RWPE1 (cell line): ENCODE results near the gene SELL.
A peak's percentile ranks its signal among the peaks of the same experiment; 100 is the strongest.
"Not testable (repeated sequence)": the region's sequence is repeated elsewhere in the genome, so short reads cannot be mapped to it uniquely, and the experiment has no call there.

Source experiments
- CTCF ChIA-PET: fragments of 350-600 bp; sonication (Branson Sonifier 250); formaldehyde crosslinking; extraction: SDS; loops from one replicate; lab custom pipeline; 2021; lab: Yijun Ruan, JAX
- POLR2A ChIA-PET: fragments of 400-600 bp; formaldehyde crosslinking; extraction: SDS; loops from one replicate; lab custom pipeline; 2020; ENCODE audit warnings: antibody characterized with exemption; ENCODE audit not compliant: low non-redundant PET; lab: Yijun Ruan, JAX
- DNase-seq: peaks from one replicate; pipeline ENCODE4 v3.0.0; 2012; ENCODE audit warnings: low spot score
- H3K27ac ChIP-seq: fragments of 450-650 bp; 2 replicates; pipeline ENCODE4 v1.5.1; 2017
- CTCF ChIP-seq: fragments of 450-650 bp; conservative IDR thresholded peaks from 2 replicates; pipeline ENCODE4 v1.5.1; 2017; ENCODE audit warnings: low read depth, mild to moderate bottlenecking

The SELL gene

GRCh38 chr1:169683661-169684060 lies 27.8 kb downstream of the SELL start:
- no peak overlapping the region for H3K27ac ChIP-seq
- no peak for DNase-seq
- ChIA-PET CTCF (no interaction called here), POLR2A (no interaction called here)
- TF ChIP-seq CTCF: no peak

DNA sequence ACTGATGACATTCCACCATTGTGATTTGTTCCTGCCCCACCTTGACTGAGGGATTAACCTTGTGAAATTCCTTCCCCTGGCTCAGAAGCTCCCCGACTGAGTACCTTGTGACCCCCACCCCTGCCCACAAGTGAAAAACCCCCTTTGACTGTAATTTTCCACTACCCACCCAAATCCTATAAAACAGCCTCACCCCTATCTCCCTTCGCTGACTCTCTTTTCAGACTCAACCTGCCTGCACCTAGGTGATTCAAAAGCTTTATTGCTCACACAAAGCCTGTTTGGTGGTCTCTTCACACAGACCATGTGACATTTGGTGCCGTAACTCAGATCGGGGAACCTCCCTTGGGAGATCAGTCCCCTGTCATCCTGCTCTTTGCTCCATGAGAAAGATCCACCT lies 28.3 kb downstream of the SELL start:
- CTCF ChIA-PET: not testable (repeated sequence)

GRCh38 chr1:169682071-169682470 lies 29.3 kb downstream of the SELL start:
- ChIA-PET CTCF (no interaction called here), POLR2A (no interaction called here)
- no peak for DNase-seq
- no peak overlapping the region for H3K27ac ChIP-seq
- TF ChIP-seq CTCF: no peak

More for the DNA sequence above, 28.3 kb downstream of the SELL start:
- H3K27ac ChIP-seq, POLR2A ChIA-PET, DNase-seq: not testable (repeated sequence)

- ChIA-PET POLR2A (no interaction called here), CTCF (no interaction called here)
- no peak for TF ChIP-seq CTCF
- no peak for DNase-seq
- no peak overlapping the region for H3K27ac ChIP-seq
These were observed 30.3 kb downstream of the SELL start for GRCh38 chr1:169681140-169681539.

DNA sequence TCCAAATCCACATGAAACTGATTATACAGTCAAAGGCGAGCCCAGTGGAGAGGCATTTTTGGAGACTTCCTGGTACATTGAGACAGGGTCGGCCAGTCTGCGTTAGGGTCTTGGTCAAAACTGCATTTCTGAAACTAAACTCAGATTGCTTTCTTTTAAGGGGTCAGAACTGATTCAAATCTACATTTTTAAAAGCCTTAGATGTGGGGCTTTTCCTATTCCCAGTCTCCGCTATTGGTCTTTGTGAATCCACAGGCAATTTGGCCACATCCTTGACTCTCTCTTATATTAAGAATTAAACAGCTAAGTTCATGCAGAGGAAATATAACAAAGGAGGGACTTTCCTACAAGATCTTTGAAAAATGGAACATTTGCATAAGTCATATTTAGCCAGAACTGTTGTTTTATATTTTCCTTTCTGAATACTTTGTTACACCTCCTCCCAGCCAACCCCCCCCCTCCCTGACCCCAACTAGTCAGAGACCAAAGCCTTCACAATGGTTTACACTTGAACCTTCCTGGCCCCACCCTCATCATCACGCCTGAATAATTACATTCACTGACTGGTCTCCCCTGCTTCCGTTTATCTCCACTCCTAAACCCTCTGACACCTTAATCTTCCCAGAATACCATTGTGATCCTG lies 30.9 kb downstream of the SELL start:
- TF ChIP-seq CTCF: no peak
- ChIA-PET POLR2A (no interaction called here), CTCF (no interaction called here)
- no peak overlapping the region for H3K27ac ChIP-seq
- no peak for DNase-seq

GRCh38 chr1:169679692-169680091 lies 31.7 kb downstream of the SELL start:
- H3K27ac ChIP-seq: no peak overlapping the region
- POLR2A ChIA-PET: no interaction called here
- CTCF ChIA-PET: no interaction called here
- no peak for DNase-seq
- no peak for TF ChIP-seq CTCF

GRCh38 chr1:169676001-169676400 lies 35.4 kb downstream of the SELL start:
- no peak overlapping the region for H3K27ac ChIP-seq
- peak; percentile 18 for DNase-seq
- TF ChIP-seq CTCF: no peak
- ChIA-PET CTCF (no interaction called here), POLR2A (no interaction called here)
